NCI-H2171 treated with DMSO at 0.1 percent for 48 hours (cell line): ENCODE measurements around the gene WDR64.

Experiments
- DNase-seq: peaks from one replicate; lab custom pipeline; 2025; lab: John Stamatoyannopoulos, UW

Gene WDR64

GRCh38 chr1:241631674-241632073, 20.4 kb upstream of the WDR64 start:
- DNase-seq, result no peak

- DNase-seq, result no peak
Measured at GRCh38 chr1:241632987-241633386, 19.1 kb upstream of the WDR64 start.

- no peak for DNase-seq
Measured at GRCh38 chr1:241635556-241636152, 16.4 kb upstream of the WDR64 start.

GRCh38 chr1:241636291-241636690, 15.8 kb upstream of the WDR64 start:
- no peak for DNase-seq

GRCh38 chr1:241637046-241637590, 15.0 kb upstream of the WDR64 start:
- no peak for DNase-seq

GRCh38 chr1:241637604-241638003, 14.5 kb upstream of the WDR64 start:
- no peak for DNase-seq

GRCh38 chr1:241638099-241638682, 13.9 kb upstream of the WDR64 start:
- DNase-seq, result no peak

GRCh38 chr1:241638909-241639622, 13.0 kb upstream of the WDR64 start:
- DNase-seq, result no peak

GRCh38 chr1:241639623-241640148, 12.4 kb upstream of the WDR64 start:
- DNase-seq, result peak; percentile 63

GRCh38 chr1:241640149-241640866, 11.8 kb upstream of the WDR64 start, which contains the start of the genes CHML and OPN3:
Gene CHML, minus strand, starts transcription at chr1:241640369. Its CDS starts 4,603 bp downstream, at chr1:241635766.
Gene OPN3, minus strand, starts transcription at chr1:241640369. Its CDS starts 115 bp downstream, at chr1:241640254.
- peak; percentile 81 for DNase-seq

- peak; percentile 21 for DNase-seq
Measured at GRCh38 chr1:241640867-241641622, 11.0 kb upstream of the WDR64 start.

- DNase-seq, result no peak
Measured at GRCh38 chr1:241641773-241642592, 10.1 kb upstream of the WDR64 start.

GRCh38 chr1:241642593-241642944, 9.5 kb upstream of the WDR64 start:
- DNase-seq, result no peak

- DNase-seq, result no peak
Measured at GRCh38 chr1:241644259-241644658, 7.8 kb upstream of the WDR64 start.

- no peak for DNase-seq
Measured at GRCh38 chr1:241645199-241645598, 6.9 kb upstream of the WDR64 start.

GRCh38 chr1:241646201-241646600, 5.9 kb upstream of the WDR64 start:
- DNase-seq, result no peak

GRCh38 chr1:241647658-241648057, 4.4 kb upstream of the WDR64 start:
- DNase-seq, result no peak

GRCh38 chr1:241648159-241648558, 3.9 kb upstream of the WDR64 start:
- DNase-seq, result no peak

GRCh38 chr1:241654019-241654418, 1.9 kb downstream of the WDR64 start:
- no peak for DNase-seq

GRCh38 chr1:241654641-241655040, 2.6 kb downstream of the WDR64 start:
- no peak for DNase-seq
